DND-41 (cell line): ENCODE data around the gene N4BP2.

Experiments used
- ATAC-seq: fragments of 200-7000 bp; cut with Tn5 transposase; 3 replicates; pipeline ENCODE4 v1.9.1; 2021; ENCODE audit warnings: low read depth; ENCODE audit not compliant: insufficient read depth
- DNase-seq: peaks from one replicate; pipeline ENCODE4 v3.0.0-alpha.2; 2020
- H2AFZ ChIP-seq: 2 replicates; pipeline ENCODE4 v1.6.0; 2012; ENCODE audit warnings: low read depth, low read length
- H3K27ac ChIP-seq: 2 replicates; pipeline ENCODE4 v1.5.1; 2012; ENCODE audit warnings: low read length, inconsistent platforms
- H3K27me3 ChIP-seq: fragments of 200-600 bp; sonication (generic); 2 replicates; pipeline ENCODE4 v1.6.0; 2012; ENCODE audit warnings: low read length, mild to moderate bottlenecking, inconsistent platforms; ENCODE audit not compliant: insufficient read depth, poor library complexity
- H3K36me3 ChIP-seq: 2 replicates; pipeline ENCODE4 v1.5.1; 2012; ENCODE audit warnings: low read length, inconsistent platforms; ENCODE audit not compliant: insufficient read depth
- H3K4me1 ChIP-seq: 2 replicates; pipeline ENCODE4 v1.5.1; 2012; ENCODE audit warnings: mild to moderate bottlenecking, low read length; ENCODE audit not compliant: insufficient read depth
- H3K4me2 ChIP-seq: 2 replicates; pipeline ENCODE4 v1.6.0; 2012; ENCODE audit warnings: mild to moderate bottlenecking, moderate library complexity, low read length, inconsistent platforms; ENCODE audit not compliant: insufficient read depth
- H3K4me3 ChIP-seq, 2 experiments: fragments of 200-600 bp in 1 of 2; shearing (Covaris generic) in 1 of 2; 2 replicates each; pipeline ENCODE4 v1.5.1; 2012 to 2016; ENCODE audit warnings: inconsistent platforms in 2 of 2, low read length in 2 of 2, mild to moderate bottlenecking in 2 of 2, low read depth in 1 of 2, moderate library complexity in 1 of 2
- H3K79me2 ChIP-seq: 2 replicates; pipeline ENCODE4 v1.6.0; 2012; ENCODE audit warnings: low read length, inconsistent platforms; ENCODE audit not compliant: insufficient read depth
- H3K9ac ChIP-seq: 2 replicates; pipeline ENCODE4 v1.6.0; 2012; ENCODE audit warnings: low read depth, mild to moderate bottlenecking, inconsistent platforms, low read length, moderate library complexity
- H3K9me3 ChIP-seq: 2 replicates; pipeline ENCODE4 v1.5.1; 2012; ENCODE audit warnings: low read length, moderate library complexity, mild to moderate bottlenecking, inconsistent platforms; ENCODE audit not compliant: insufficient read depth, severe bottlenecking
- H4K20me1 ChIP-seq: 2 replicates; pipeline ENCODE4 v1.6.0; 2012; ENCODE audit warnings: low read length; ENCODE audit not compliant: insufficient read depth
- EZH2 ChIP-seq: IDR thresholded peaks from 3 replicates; pipeline ENCODE4 v1.6.1; 2012; ENCODE audit warnings: borderline replicate concordance, low read depth, mild to moderate bottlenecking, moderate library complexity, low read length, inconsistent platforms; ENCODE audit not compliant: severe bottlenecking
- TF ChIP-seq, protein P1 (sequence below): IDR thresholded peaks from 2 replicates; pipeline ENCODE4 v1.5.1; 2012; ENCODE audit warnings: borderline replicate concordance, low read length, moderate library complexity, mild to moderate bottlenecking; ENCODE audit not compliant: poor library complexity, severe bottlenecking; ENCODE audit errors: extremely low read depth

Gene N4BP2

DNA sequence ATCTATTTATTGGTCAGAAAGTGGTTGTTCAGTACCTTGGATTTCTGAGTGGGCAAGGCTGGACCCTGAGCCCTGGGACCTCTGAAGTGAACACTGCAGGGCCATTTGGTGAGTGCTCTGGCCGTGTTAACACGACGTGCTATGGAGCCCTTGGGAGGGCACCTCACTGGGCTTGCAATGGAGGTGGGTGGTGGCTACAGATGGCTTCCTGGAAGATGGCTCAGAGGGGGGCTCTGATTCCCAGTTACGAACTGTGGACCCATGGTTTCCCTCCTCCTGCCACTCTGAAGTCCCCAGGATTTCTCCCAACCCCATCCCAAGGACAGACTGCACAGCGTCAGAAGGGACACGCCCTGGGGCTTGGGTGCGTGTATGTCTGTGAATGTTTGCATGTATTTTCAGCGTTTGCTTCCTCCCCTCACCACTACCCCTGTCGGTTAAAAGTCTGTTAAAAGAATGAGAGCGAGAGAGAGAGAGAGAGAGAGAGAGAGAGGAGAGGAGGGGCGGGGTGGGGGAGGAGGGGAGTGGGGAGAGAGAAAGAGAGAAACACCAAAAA, 136.4 kb downstream of the N4BP2 start:
- H3K4me2 ChIP-seq = peak overlapping the region; percentile 74
- DNase-seq (peak; percentile 82), ATAC-seq (peak; percentile 48)
- peak overlapping the region; percentile 86 for H3K9ac ChIP-seq
- peaks cover 97% of the 10 kb centered on the region for H3K79me2 ChIP-seq
- H2AFZ ChIP-seq = peak overlapping the region; percentile 58; the same call in 1 of the 2 replicates
- H3K27ac ChIP-seq = peak overlapping the region; percentile 98
- H3K36me3 ChIP-seq = peaks cover 6% of the 10 kb centered on the region; the same call in 1 of the 2 replicates
- TF ChIP-seq EZH2 = no peak
- TF ChIP-seq, protein P1, sequence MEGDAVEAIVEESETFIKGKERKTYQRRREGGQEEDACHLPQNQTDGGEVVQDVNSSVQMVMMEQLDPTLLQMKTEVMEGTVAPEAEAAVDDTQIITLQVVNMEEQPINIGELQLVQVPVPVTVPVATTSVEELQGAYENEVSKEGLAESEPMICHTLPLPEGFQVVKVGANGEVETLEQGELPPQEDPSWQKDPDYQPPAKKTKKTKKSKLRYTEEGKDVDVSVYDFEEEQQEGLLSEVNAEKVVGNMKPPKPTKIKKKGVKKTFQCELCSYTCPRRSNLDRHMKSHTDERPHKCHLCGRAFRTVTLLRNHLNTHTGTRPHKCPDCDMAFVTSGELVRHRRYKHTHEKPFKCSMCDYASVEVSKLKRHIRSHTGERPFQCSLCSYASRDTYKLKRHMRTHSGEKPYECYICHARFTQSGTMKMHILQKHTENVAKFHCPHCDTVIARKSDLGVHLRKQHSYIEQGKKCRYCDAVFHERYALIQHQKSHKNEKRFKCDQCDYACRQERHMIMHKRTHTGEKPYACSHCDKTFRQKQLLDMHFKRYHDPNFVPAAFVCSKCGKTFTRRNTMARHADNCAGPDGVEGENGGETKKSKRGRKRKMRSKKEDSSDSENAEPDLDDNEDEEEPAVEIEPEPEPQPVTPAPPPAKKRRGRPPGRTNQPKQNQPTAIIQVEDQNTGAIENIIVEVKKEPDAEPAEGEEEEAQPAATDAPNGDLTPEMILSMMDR = peak; percentile 34
- H3K9me3 ChIP-seq = no peaks in the 10 kb centered on the region
- H3K27me3 ChIP-seq = no peaks in the 10 kb centered on the region
- H4K20me1 ChIP-seq = peaks cover 2% of the 10 kb centered on the region
- peak overlapping the region; percentile 71 to 84; a peak in 3 of 4 replicates for H3K4me3 ChIP-seq
- peaks cover 77% of the 10 kb centered on the region for H3K4me1 ChIP-seq

DNA sequence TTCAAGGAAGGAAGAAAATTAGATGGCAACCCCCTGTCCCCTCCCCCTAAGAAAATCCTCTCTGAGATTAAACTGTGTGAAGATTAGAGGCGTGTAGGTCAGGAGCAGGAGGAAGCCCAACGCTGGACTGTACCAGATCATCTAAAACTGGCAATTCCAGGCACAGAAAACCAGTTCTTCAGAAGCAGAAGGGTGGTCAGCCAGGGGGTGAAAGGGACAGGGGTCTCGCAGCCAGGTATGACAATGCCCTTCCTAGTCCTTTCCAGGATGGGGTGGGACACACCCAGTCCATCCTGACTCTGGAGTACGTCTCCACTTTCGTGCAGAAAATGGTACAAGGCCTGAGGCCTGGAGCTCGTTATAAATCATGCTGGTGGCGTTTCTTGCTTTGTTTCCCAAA, 136.9 kb downstream of the N4BP2 start:
- H2AFZ ChIP-seq = no peak overlapping the region
- ATAC-seq (peak; percentile 2; the same call in 2 of the 3 replicates), DNase-seq (no peak)
- H3K36me3 ChIP-seq = peaks cover 11% of the 10 kb centered on the region
- no peaks in the 10 kb centered on the region for H3K9me3 ChIP-seq
- TF ChIP-seq, protein P1 = no peak
- TF ChIP-seq EZH2 = no peak
- peak overlapping the region; percentile 40 to 84; a peak in 3 of 4 replicates for H3K4me3 ChIP-seq
- H3K9ac ChIP-seq = peak overlapping the region; percentile 86
- H3K27me3 ChIP-seq = no peaks in the 10 kb centered on the region
- H3K27ac ChIP-seq = peak overlapping the region; percentile 98
- peaks cover 72% of the 10 kb centered on the region for H3K4me1 ChIP-seq
- peaks cover 7% of the 10 kb centered on the region for H4K20me1 ChIP-seq
- H3K79me2 ChIP-seq = peaks cover 97% of the 10 kb centered on the region
- H3K4me2 ChIP-seq = peak overlapping the region; percentile 74

DNA sequence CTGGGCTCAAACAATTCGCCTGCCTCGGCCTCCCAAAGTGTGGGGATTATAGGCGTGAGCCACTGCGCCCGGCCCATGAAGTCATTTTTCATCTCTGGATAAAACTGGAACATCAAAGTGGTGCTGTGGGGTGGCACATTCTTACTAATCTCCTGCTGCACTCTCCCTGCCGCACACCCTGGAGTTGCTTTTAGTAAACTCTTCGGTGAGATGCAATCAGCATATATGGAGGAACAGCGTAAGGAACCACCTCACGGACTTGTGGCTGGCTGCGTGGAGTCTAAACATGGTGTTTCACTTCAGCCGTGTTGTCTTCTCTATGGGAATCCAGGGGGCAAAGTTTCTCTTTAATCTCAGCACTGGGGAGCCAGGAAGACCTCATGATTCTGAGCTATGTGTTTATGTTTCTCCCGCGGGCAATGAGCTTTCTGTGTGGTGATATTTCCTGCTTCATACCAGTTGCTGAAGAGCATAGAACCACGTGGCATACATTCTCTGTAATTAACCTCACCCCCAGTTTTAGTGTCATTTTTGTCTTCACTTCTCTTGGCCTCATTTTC, 138.0 kb downstream of the N4BP2 start:
- Histone ChIP-seq H3K27ac (peak overlapping the region; percentile 98), H3K4me2 (peak overlapping the region; percentile 74), H2AFZ (no peak overlapping the region), H3K4me1 (peaks cover 61% of the 10 kb centered on the region), H3K79me2 (peaks cover 98% of the 10 kb centered on the region), H3K4me3 (peak overlapping the region; percentile 7 to 84; a peak in 3 of 4 replicates), H3K9me3 (no peaks in the 10 kb centered on the region), H3K36me3 (peaks cover 16% of the 10 kb centered on the region), H4K20me1 (peaks cover 16% of the 10 kb centered on the region), H3K9ac (peak overlapping the region; percentile 86), H3K27me3 (no peaks in the 10 kb centered on the region)
- ATAC-seq (peak; percentile 46), DNase-seq (peak; percentile 77)
- TF ChIP-seq, protein P1 = no peak
- TF ChIP-seq EZH2 = no peak
